HCT116 (cell line): Measurements from ENCODE around the gene ELMOD2.

Experiments used
- CEBPB ChIP-seq: IDR thresholded peaks from 2 replicates; pipeline ENCODE4 v1.6.1; 2012; ENCODE audit warnings: low read depth
- CTCF ChIP-seq, 3 experiments: fragments of 200-600 bp in 1 of 3; sonication (generic) in 1 of 3; IDR thresholded peaks in 2 of 3; conservative IDR thresholded peaks in 1 of 3; 2 replicates each; pipeline ENCODE4 v1.5.1; 2012 to 2017; ENCODE audit warnings: low read depth in 2 of 3, low read length in 2 of 3, antibody characterized with exemption in 1 of 3, borderline replicate concordance in 1 of 3, control low read depth in 1 of 3, mild to moderate bottlenecking in 1 of 3, mixed read lengths in 1 of 3, mixed run types in 1 of 3, moderate library complexity in 1 of 3; ENCODE audit not compliant: insufficient read depth in 1 of 3
- EGR1 ChIP-seq: IDR thresholded peaks from 2 replicates; pipeline ENCODE4 v1.6.1; 2012; ENCODE audit warnings: low read depth
- EZH2 ChIP-seq: fragments of 200-600 bp; sonication (generic); IDR thresholded peaks from 2 replicates; pipeline ENCODE4 v1.6.1; 2017; ENCODE audit warnings: antibody characterized with exemption, mixed run types
- EZH2phosphoT487 ChIP-seq: fragments of 200-600 bp; IDR thresholded peaks from 2 replicates; pipeline ENCODE4 v1.6.1; 2018; ENCODE audit warnings: antibody characterized with exemption, borderline replicate concordance
- POLR2A ChIP-seq: IDR thresholded peaks from 2 replicates; pipeline ENCODE4 v1.7.0; 2011; ENCODE audit warnings: borderline replicate concordance; ENCODE audit not compliant: insufficient read depth, insufficient read length; ENCODE audit errors: extremely low read depth
- POLR2AphosphoS5 ChIP-seq: IDR thresholded peaks from 2 replicates; pipeline ENCODE4 v1.6.1; 2011; ENCODE audit warnings: mild to moderate bottlenecking, low read depth, low read length, moderate library complexity
- RAD21 ChIP-seq: IDR thresholded peaks from 2 replicates; pipeline ENCODE4 v1.6.1; 2012; ENCODE audit warnings: low read depth, mild to moderate bottlenecking
- REST ChIP-seq: IDR thresholded peaks from 2 replicates; pipeline ENCODE4 v1.6.1; 2012; ENCODE audit warnings: low read depth

- TF ChIP-seq POLR2A (no peak), CTCF (IDR thresholded peaks at IDR 0.05 in 2 of 3, conservative IDR thresholded peaks at IDR 0.05 in 1 of 3; ENCODE audit: borderline replicate concordance in 1 of 3, insufficient read depth in 1 of 3, low read depth in 2 of 3, low read length in 2 of 3) (peak; percentile 68 to 77 (median 72); a peak in 5 of 6 replicates), EZH2 (no peak), CEBPB (no peak), EZH2phosphoT487 (no peak), RAD21 (peak; percentile 76), POLR2AphosphoS5 (no peak), REST (no peak), EGR1 (no peak)
These were observed 71.1 kb downstream of the ELMOD2 start for GRCh38 chr4:140595065-140595464.
